Liver (tissue), 9 donors: Measurements from ENCODE around the gene INSM1. TPM values are rescaled to one million over a fixed set of nuclear protein-coding genes. Genes with fewer than 3 reads are reported as not detected.

ENCODE experiments used
- DNase-seq: peaks from one replicate; pipeline ENCODE4 v3.0.0-alpha.2; 2017; ENCODE audit warnings: low spot score
- H3K27ac ChIP-seq, 2 donors: one replicate each; pipeline ENCODE4 v1.7.0; 2013; ENCODE audit warnings: inconsistent platforms in 2 of 2, low read length in 2 of 2, control low read depth in 1 of 2, low read depth in 1 of 2, mild to moderate bottlenecking in 1 of 2
- H3K27me3 ChIP-seq, 4 donors: one replicate each; pipeline versions ENCODE4 v1.6.1 to v1.7.0; 2013; ENCODE audit warnings: low read length in 3 of 4, inconsistent platforms in 1 of 4, mild to moderate bottlenecking in 1 of 4, moderate library complexity in 1 of 4; ENCODE audit not compliant: control insufficient read depth in 4 of 4, insufficient read depth in 4 of 4
- H3K36me3 ChIP-seq, 4 donors: one replicate each; pipeline versions ENCODE4 v1.6.1 to v1.7.0; 2013; ENCODE audit warnings: low read length in 3 of 4, mild to moderate bottlenecking in 3 of 4, low read depth in 1 of 4, moderate library complexity in 1 of 4; ENCODE audit not compliant: control insufficient read depth in 4 of 4, insufficient read depth in 3 of 4
- H3K4me1 ChIP-seq, 4 donors: one replicate each; pipeline versions ENCODE4 v1.6.1 to v1.7.0; 2013; ENCODE audit warnings: low read length in 3 of 4, mild to moderate bottlenecking in 3 of 4, moderate library complexity in 1 of 4; ENCODE audit not compliant: control insufficient read depth in 4 of 4, insufficient read depth in 4 of 4
- H3K4me3 ChIP-seq, 3 donors: one replicate each; pipeline versions ENCODE4 v1.6.1 to v1.7.0; 2013; ENCODE audit warnings: low read length in 3 of 3, control low read depth in 1 of 3, low read depth in 1 of 3, mild to moderate bottlenecking in 1 of 3
- H3K9ac ChIP-seq, 2 donors: one replicate each; pipeline ENCODE4 v1.7.0; 2013; ENCODE audit warnings: low read length in 2 of 2, mild to moderate bottlenecking in 2 of 2, moderate library complexity in 2 of 2, control low read depth in 1 of 2, low read depth in 1 of 2
- H3K9me3 ChIP-seq, 4 donors: one replicate each; pipeline versions ENCODE4 v1.6.1 to v1.7.0; 2013; ENCODE audit warnings: low read length in 3 of 4; ENCODE audit not compliant: control insufficient read depth in 4 of 4
- EGR1 ChIP-seq, 2 donors: IDR thresholded peaks; 2 replicates each; pipeline ENCODE4 v1.6.1; 2016 to 2018; ENCODE audit warnings: antibody characterized with exemption in 2 of 2, low read depth in 2 of 2
- FOXA1 ChIP-seq: IDR thresholded peaks from 2 replicates; pipeline ENCODE4 v1.6.1; 2016; ENCODE audit warnings: antibody characterized with exemption
- FOXA2 ChIP-seq: IDR thresholded peaks from 2 replicates; pipeline ENCODE4 v1.6.1; 2016; ENCODE audit warnings: antibody characterized with exemption
- GABPA ChIP-seq, 2 donors: IDR thresholded peaks in 1 of 2; conservative IDR thresholded peaks in 1 of 2; 2 replicates each; pipeline ENCODE4 v1.6.1; 2016; ENCODE audit warnings: antibody characterized with exemption in 2 of 2, mild to moderate bottlenecking in 1 of 2, moderate library complexity in 1 of 2
- HNF4A ChIP-seq, 2 donors: conservative IDR thresholded peaks; 2 replicates each; pipeline ENCODE4 v1.6.1; 2016; ENCODE audit warnings: antibody characterized with exemption in 2 of 2, mild to moderate bottlenecking in 2 of 2
- HNF4G ChIP-seq: IDR thresholded peaks from 2 replicates; pipeline ENCODE4 v1.6.1; 2016; ENCODE audit warnings: antibody characterized with exemption
- JUND ChIP-seq, 2 donors: IDR thresholded peaks; 2 replicates each; pipeline ENCODE4 v1.6.1; 2016; ENCODE audit warnings: antibody characterized with exemption in 2 of 2
- NR2F2 ChIP-seq: IDR thresholded peaks from 2 replicates; pipeline ENCODE4 v1.6.1; 2016; ENCODE audit warnings: antibody characterized with exemption
- RAD21 ChIP-seq, 2 donors: IDR thresholded peaks; 2 replicates each; pipeline ENCODE4 v1.6.1; 2016; ENCODE audit warnings: antibody characterized with exemption in 2 of 2, mild to moderate bottlenecking in 2 of 2
- RXRA ChIP-seq, 2 donors: IDR thresholded peaks; 2 replicates each; pipeline ENCODE4 v1.6.1; 2017 to 2018; ENCODE audit warnings: antibody characterized with exemption in 2 of 2, mild to moderate bottlenecking in 1 of 2
- SP1 ChIP-seq: IDR thresholded peaks from 2 replicates; pipeline ENCODE4 v1.6.1; 2018; ENCODE audit warnings: antibody characterized with exemption, mild to moderate bottlenecking
- TAF1 ChIP-seq: conservative IDR thresholded peaks from 2 replicates; pipeline ENCODE4 v1.6.1; 2016; ENCODE audit warnings: antibody characterized with exemption, mild to moderate bottlenecking
- YY1 ChIP-seq: IDR thresholded peaks from 2 replicates; pipeline ENCODE4 v1.6.1; 2016; ENCODE audit warnings: antibody characterized with exemption, mild to moderate bottlenecking
- WGBS: extraction: QIAGEN DNeasy Blood & Tissue Kit; methylation state at CpG from one replicate; pipeline ENCODE4 v1.1.7; 2013; 5-methylcytosine and 5-hydroxymethylcytosine counted together
- polyA plus RNA-seq, 2 donors: library from polyadenylated mRNA; stranded (reverse) in 1 of 2; unstranded in 1 of 2; fragments of 200-250 nt in 1 of 2; fragments of >200 nt in 1 of 2; fragmentation: Nextera tagmentation in 1 of 2; extraction: Ambion mirVana in 1 of 2; gene quantifications; one replicate each; pipeline versions ENCODE4 v1.2.1 to v1.2.3, GENCODE V29; 2013 to 2015
- total RNA-seq, 2 donors: library from RNA; depleted of rRNA; stranded (reverse); fragments of >200 nt; gene quantifications; one replicate each; pipeline ENCODE4 v1.2.3, GENCODE V29; 2014
- TF ChIP-seq, protein P1 (sequence below): IDR thresholded peaks from 2 replicates; pipeline ENCODE4 v1.6.1; 2016; ENCODE audit warnings: antibody characterized with exemption
- TF ChIP-seq, protein P2 (sequence below): IDR thresholded peaks from 2 replicates; pipeline ENCODE4 v1.6.1; 2016; ENCODE audit warnings: antibody characterized with exemption, mild to moderate bottlenecking
- TF ChIP-seq, protein P3 (sequence below): fragments of 150-350 bp; IDR thresholded peaks from 2 replicates; pipeline ENCODE4 v1.5.1; 2017; ENCODE audit warnings: improper control_type of control experiment, low read depth, low read length; ENCODE audit not compliant: missing input control
- TF ChIP-seq, protein P4 (sequence below): IDR thresholded peaks from 2 replicates; pipeline ENCODE4 v1.6.1; 2016; ENCODE audit warnings: antibody characterized with exemption
- donor health status: healthy.
- donor health status: healthy.
- donor health status: healthy.
- donor health status: healthy.
- donor health status: healthy.

Gene INSM1
- total and polyA plus RNA-seq, 4 donors: not detected

DNA sequence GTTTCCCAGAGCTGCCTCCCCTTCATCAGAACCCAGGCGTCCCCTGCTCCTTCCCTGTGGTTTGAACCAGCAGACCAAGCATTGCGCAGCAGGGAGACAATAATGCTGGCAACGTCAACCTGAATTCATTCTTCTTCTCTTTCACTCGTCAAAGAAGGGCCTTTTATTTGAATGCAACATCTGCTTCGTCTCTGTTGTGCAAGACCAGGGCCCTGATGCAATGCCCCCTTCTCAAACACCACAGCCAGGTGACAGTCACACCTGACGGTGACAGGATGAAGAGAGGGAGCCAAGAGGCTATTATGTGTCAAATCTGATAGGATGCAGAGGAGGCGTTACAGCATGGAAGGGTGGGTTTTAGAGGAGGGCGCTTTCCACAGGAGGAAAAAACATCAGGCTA lies 8.0 kb downstream of the INSM1 start:
- peaks cover under 1 to 8% (median 2%) of the 10 kb centered on the region in 4 donors for H3K9me3 ChIP-seq
- no peaks in the 10 kb centered on the region for H3K4me1 ChIP-seq
- WGBS: 49% methylated on average over 8 of the region's 8 CpGs
- no peak for TF ChIP-seq SP1
- no peak for TF ChIP-seq TAF1
- no peak for TF ChIP-seq FOXA1
- no peak for TF ChIP-seq EGR1 (IDR thresholded peaks at IDR 0.05; ENCODE audit: low read depth in 2 of 2)
- TF ChIP-seq, protein P1, sequence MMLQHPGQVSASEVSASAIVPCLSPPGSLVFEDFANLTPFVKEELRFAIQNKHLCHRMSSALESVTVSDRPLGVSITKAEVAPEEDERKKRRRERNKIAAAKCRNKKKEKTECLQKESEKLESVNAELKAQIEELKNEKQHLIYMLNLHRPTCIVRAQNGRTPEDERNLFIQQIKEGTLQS: no peak
- no peak for TF ChIP-seq NR2F2
- no peak for TF ChIP-seq YY1
- TF ChIP-seq, protein P2, sequence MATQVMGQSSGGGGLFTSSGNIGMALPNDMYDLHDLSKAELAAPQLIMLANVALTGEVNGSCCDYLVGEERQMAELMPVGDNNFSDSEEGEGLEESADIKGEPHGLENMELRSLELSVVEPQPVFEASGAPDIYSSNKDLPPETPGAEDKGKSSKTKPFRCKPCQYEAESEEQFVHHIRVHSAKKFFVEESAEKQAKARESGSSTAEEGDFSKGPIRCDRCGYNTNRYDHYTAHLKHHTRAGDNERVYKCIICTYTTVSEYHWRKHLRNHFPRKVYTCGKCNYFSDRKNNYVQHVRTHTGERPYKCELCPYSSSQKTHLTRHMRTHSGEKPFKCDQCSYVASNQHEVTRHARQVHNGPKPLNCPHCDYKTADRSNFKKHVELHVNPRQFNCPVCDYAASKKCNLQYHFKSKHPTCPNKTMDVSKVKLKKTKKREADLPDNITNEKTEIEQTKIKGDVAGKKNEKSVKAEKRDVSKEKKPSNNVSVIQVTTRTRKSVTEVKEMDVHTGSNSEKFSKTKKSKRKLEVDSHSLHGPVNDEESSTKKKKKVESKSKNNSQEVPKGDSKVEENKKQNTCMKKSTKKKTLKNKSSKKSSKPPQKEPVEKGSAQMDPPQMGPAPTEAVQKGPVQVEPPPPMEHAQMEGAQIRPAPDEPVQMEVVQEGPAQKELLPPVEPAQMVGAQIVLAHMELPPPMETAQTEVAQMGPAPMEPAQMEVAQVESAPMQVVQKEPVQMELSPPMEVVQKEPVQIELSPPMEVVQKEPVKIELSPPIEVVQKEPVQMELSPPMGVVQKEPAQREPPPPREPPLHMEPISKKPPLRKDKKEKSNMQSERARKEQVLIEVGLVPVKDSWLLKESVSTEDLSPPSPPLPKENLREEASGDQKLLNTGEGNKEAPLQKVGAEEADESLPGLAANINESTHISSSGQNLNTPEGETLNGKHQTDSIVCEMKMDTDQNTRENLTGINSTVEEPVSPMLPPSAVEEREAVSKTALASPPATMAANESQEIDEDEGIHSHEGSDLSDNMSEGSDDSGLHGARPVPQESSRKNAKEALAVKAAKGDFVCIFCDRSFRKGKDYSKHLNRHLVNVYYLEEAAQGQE: no peak
- TF ChIP-seq RAD21 (IDR thresholded peaks at IDR 0.05): no peak
- TF ChIP-seq, protein P3, sequence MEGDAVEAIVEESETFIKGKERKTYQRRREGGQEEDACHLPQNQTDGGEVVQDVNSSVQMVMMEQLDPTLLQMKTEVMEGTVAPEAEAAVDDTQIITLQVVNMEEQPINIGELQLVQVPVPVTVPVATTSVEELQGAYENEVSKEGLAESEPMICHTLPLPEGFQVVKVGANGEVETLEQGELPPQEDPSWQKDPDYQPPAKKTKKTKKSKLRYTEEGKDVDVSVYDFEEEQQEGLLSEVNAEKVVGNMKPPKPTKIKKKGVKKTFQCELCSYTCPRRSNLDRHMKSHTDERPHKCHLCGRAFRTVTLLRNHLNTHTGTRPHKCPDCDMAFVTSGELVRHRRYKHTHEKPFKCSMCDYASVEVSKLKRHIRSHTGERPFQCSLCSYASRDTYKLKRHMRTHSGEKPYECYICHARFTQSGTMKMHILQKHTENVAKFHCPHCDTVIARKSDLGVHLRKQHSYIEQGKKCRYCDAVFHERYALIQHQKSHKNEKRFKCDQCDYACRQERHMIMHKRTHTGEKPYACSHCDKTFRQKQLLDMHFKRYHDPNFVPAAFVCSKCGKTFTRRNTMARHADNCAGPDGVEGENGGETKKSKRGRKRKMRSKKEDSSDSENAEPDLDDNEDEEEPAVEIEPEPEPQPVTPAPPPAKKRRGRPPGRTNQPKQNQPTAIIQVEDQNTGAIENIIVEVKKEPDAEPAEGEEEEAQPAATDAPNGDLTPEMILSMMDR: no peak
- no peak for TF ChIP-seq GABPA (IDR thresholded peaks at IDR 0.05 in 1 of 2, conservative IDR thresholded peaks at IDR 0.05 in 1 of 2)
- no peak for TF ChIP-seq HNF4G
- TF ChIP-seq, protein P4, sequence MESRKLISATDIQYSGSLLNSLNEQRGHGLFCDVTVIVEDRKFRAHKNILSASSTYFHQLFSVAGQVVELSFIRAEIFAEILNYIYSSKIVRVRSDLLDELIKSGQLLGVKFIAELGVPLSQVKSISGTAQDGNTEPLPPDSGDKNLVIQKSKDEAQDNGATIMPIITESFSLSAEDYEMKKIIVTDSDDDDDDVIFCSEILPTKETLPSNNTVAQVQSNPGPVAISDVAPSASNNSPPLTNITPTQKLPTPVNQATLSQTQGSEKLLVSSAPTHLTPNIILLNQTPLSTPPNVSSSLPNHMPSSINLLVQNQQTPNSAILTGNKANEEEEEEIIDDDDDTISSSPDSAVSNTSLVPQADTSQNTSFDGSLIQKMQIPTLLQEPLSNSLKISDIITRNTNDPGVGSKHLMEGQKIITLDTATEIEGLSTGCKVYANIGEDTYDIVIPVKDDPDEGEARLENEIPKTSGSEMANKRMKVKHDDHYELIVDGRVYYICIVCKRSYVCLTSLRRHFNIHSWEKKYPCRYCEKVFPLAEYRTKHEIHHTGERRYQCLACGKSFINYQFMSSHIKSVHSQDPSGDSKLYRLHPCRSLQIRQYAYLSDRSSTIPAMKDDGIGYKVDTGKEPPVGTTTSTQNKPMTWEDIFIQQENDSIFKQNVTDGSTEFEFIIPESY: no peak
- TF ChIP-seq HNF4A (conservative IDR thresholded peaks at IDR 0.05): no peak
- TF ChIP-seq RXRA (IDR thresholded peaks at IDR 0.05): no peak
- H3K9ac ChIP-seq: no peak overlapping the region
- no peaks in the 10 kb centered on the region for H3K36me3 ChIP-seq
- no peak overlapping the region for H3K4me3 ChIP-seq
- peaks cover 2 to 18% (median 4%) of the 10 kb centered on the region in 4 donors for H3K27me3 ChIP-seq
- DNase-seq: no peak
- no peak overlapping the region for H3K27ac ChIP-seq

DNA sequence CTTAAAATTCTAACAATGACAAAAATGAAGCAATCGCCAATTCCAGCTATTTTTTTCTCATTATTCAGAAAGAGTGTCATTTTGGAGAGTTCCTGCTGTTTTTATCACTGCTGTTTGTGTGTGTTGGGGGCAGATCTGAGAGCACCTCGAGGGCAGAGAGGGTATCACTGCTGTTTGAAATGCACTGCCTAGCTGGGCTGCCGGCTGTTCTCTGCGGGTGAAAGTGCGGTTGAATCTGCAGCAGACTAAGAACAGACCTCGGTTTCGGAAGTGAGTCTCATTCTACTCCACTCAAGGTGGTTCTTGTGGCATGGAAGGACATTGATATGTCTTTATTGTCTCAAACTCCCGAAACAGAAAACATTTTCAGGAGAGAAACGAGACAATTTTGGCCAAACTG lies 18.3 kb downstream of the INSM1 start:
- Histone ChIP-seq H3K27me3 (peaks cover 0 to 2% (median 0%) of the 10 kb centered on the region in 4 donors), H3K27ac (no peak overlapping the region), H3K36me3 (peaks cover 0 to 12% (median 7%) of the 10 kb centered on the region in 4 donors), H3K9me3 (peaks cover 0 to 2% (median 0%) of the 10 kb centered on the region in 4 donors), H3K4me1 (no peaks in the 10 kb centered on the region), H3K9ac (no peak overlapping the region), H3K4me3 (no peak overlapping the region)
- no peak for DNase-seq
- 49% methylated on average over 9 of the region's 9 CpGs for WGBS
- no peak for TF ChIP-seq NR2F2
- TF ChIP-seq JUND (IDR thresholded peaks at IDR 0.05): no peak
- TF ChIP-seq SP1: no peak
- TF ChIP-seq, protein P3: no peak
- TF ChIP-seq HNF4A (conservative IDR thresholded peaks at IDR 0.05): no peak
- no peak for TF ChIP-seq FOXA2
- no peak for TF ChIP-seq RAD21 (IDR thresholded peaks at IDR 0.05)
- TF ChIP-seq GABPA (IDR thresholded peaks at IDR 0.05 in 1 of 2, conservative IDR thresholded peaks at IDR 0.05 in 1 of 2): no peak
- TF ChIP-seq, protein P2: no peak
- no peak for TF ChIP-seq FOXA1
